ENCODE measurements around the gene TAGLN3.

The TAGLN3 gene

GRCh38 chr3:112056451-112056929 lies 57.8 kb downstream of the TAGLN3 start:
- no peak for FAIRE-seq

- FAIRE-seq, result no peak
These were observed 60.8 kb downstream of the TAGLN3 start for GRCh38 chr3:112059497-112059896.

GRCh38 chr3:112061152-112061551 lies 62.4 kb downstream of the TAGLN3 start:
- no peak for FAIRE-seq

Measured in colon (tissue), 2 donors.